ENCODE data around the gene WDR64.

The WDR64 gene

GRCh38 chr1:241614144-241614543, 37.9 kb upstream of the WDR64 start:
- Histone ChIP-seq H3K27ac (ENCODE audit: low read length) (no peak overlapping the region), H3K4me3 (ENCODE audit: low read length in 2 of 2) (no peak overlapping the region), H3K36me3 (ENCODE audit: control insufficient read depth in 2 of 2, insufficient read depth in 2 of 2, low read length in 2 of 2) (no peaks in the 10 kb centered on the region), H3K4me1 (ENCODE audit: control insufficient read depth, insufficient read depth, low read length) (no peaks in the 10 kb centered on the region), H3K27me3 (ENCODE audit: control insufficient read depth in 1 of 2, insufficient read depth in 2 of 2, low read length in 2 of 2) (peaks cover 0 to 3% of the 10 kb centered on the region in 2 donors), H3K9ac (ENCODE audit: low read length in 2 of 2) (no peak overlapping the region), H3K9me3 (ENCODE audit: control insufficient read depth in 2 of 2, low read length in 2 of 2) (no peaks in the 10 kb centered on the region)

- H3K4me1 ChIP-seq (ENCODE audit: control insufficient read depth, insufficient read depth, low read length), result no peaks in the 10 kb centered on the region
- H3K9me3 ChIP-seq (ENCODE audit: control insufficient read depth in 2 of 2, low read length in 2 of 2), result no peaks in the 10 kb centered on the region
- no peak overlapping the region for H3K9ac ChIP-seq (ENCODE audit: low read length in 2 of 2)
Measured at GRCh38 chr1:241614572-241614971, 37.5 kb upstream of the WDR64 start.

GRCh38 chr1:241615043-241615974, 36.8 kb upstream of the WDR64 start:
- Histone ChIP-seq H3K27me3 (ENCODE audit: control insufficient read depth in 1 of 2, insufficient read depth in 2 of 2, low read length in 2 of 2) (peaks cover 0 to 3% of the 10 kb centered on the region in 2 donors), H3K36me3 (ENCODE audit: control insufficient read depth in 2 of 2, insufficient read depth in 2 of 2, low read length in 2 of 2) (no peaks in the 10 kb centered on the region), H3K9ac (ENCODE audit: low read length in 2 of 2) (no peak overlapping the region), H3K4me3 (ENCODE audit: low read length in 2 of 2) (no peak overlapping the region), H3K4me1 (ENCODE audit: control insufficient read depth, insufficient read depth, low read length) (no peaks in the 10 kb centered on the region), H3K9me3 (ENCODE audit: control insufficient read depth in 2 of 2, low read length in 2 of 2) (no peaks in the 10 kb centered on the region), H3K27ac (ENCODE audit: low read length) (no peak overlapping the region)

More at GRCh38 chr1:241614572-241614971, 37.5 kb upstream of the WDR64 start:
- Histone ChIP-seq H3K36me3 (ENCODE audit: control insufficient read depth in 2 of 2, insufficient read depth in 2 of 2, low read length in 2 of 2) (no peaks in the 10 kb centered on the region), H3K27me3 (ENCODE audit: control insufficient read depth in 1 of 2, insufficient read depth in 2 of 2, low read length in 2 of 2) (peaks cover 0 to 3% of the 10 kb centered on the region in 2 donors), H3K4me3 (ENCODE audit: low read length in 2 of 2) (no peak overlapping the region), H3K27ac (ENCODE audit: low read length) (no peak overlapping the region)

GRCh38 chr1:241617426-241617825, 34.7 kb upstream of the WDR64 start:
- Histone ChIP-seq H3K36me3 (ENCODE audit: control insufficient read depth in 2 of 2, insufficient read depth in 2 of 2, low read length in 2 of 2) (no peaks in the 10 kb centered on the region), H3K4me3 (ENCODE audit: low read length in 2 of 2) (no peak overlapping the region), H3K9ac (ENCODE audit: low read length in 2 of 2) (no peak overlapping the region), H3K27ac (ENCODE audit: low read length) (no peak overlapping the region), H3K4me1 (ENCODE audit: control insufficient read depth, insufficient read depth, low read length) (no peaks in the 10 kb centered on the region), H3K27me3 (ENCODE audit: control insufficient read depth in 1 of 2, insufficient read depth in 2 of 2, low read length in 2 of 2) (peaks cover 0 to 3% of the 10 kb centered on the region in 2 donors), H3K9me3 (ENCODE audit: control insufficient read depth in 2 of 2, low read length in 2 of 2) (no peaks in the 10 kb centered on the region)

GRCh38 chr1:241622669-241623068, 29.4 kb upstream of the WDR64 start:
- no peaks in the 10 kb centered on the region for H3K4me1 ChIP-seq (ENCODE audit: control insufficient read depth, insufficient read depth, low read length)
- no peak overlapping the region for H3K27ac ChIP-seq (ENCODE audit: low read length)
- no peak overlapping the region for H3K9ac ChIP-seq (ENCODE audit: low read length in 2 of 2)
- no peaks in the 10 kb centered on the region for H3K9me3 ChIP-seq (ENCODE audit: control insufficient read depth in 2 of 2, low read length in 2 of 2)
- no peaks in the 10 kb centered on the region for H3K36me3 ChIP-seq (ENCODE audit: control insufficient read depth in 2 of 2, insufficient read depth in 2 of 2, low read length in 2 of 2)
- H3K4me3 ChIP-seq (ENCODE audit: low read length in 2 of 2), result no peak overlapping the region
- no peaks in the 10 kb centered on the region for H3K27me3 ChIP-seq (ENCODE audit: control insufficient read depth in 1 of 2, insufficient read depth in 2 of 2, low read length in 2 of 2)

- H3K4me1 ChIP-seq (ENCODE audit: control insufficient read depth, insufficient read depth, low read length), result no peaks in the 10 kb centered on the region
- H3K36me3 ChIP-seq (ENCODE audit: control insufficient read depth in 2 of 2, insufficient read depth in 2 of 2, low read length in 2 of 2), result no peaks in the 10 kb centered on the region
- no peak overlapping the region for H3K27ac ChIP-seq (ENCODE audit: low read length)
- no peak overlapping the region for H3K4me3 ChIP-seq (ENCODE audit: low read length in 2 of 2)
- no peak overlapping the region for H3K9ac ChIP-seq (ENCODE audit: low read length in 2 of 2)
- no peaks in the 10 kb centered on the region for H3K9me3 ChIP-seq (ENCODE audit: control insufficient read depth in 2 of 2, low read length in 2 of 2)
- H3K27me3 ChIP-seq (ENCODE audit: control insufficient read depth in 1 of 2, insufficient read depth in 2 of 2, low read length in 2 of 2), result no peaks in the 10 kb centered on the region
Measured at GRCh38 chr1:241624935-241625334, 27.1 kb upstream of the WDR64 start.

GRCh38 chr1:241627453-241628259, 24.4 kb upstream of the WDR64 start:
- H3K9ac ChIP-seq (ENCODE audit: low read length in 2 of 2), result no peak overlapping the region
- H3K4me3 ChIP-seq (ENCODE audit: low read length in 2 of 2), result no peak overlapping the region
- no peaks in the 10 kb centered on the region for H3K4me1 ChIP-seq (ENCODE audit: control insufficient read depth, insufficient read depth, low read length)
- no peaks in the 10 kb centered on the region for H3K9me3 ChIP-seq (ENCODE audit: control insufficient read depth in 2 of 2, low read length in 2 of 2)
- H3K27me3 ChIP-seq (ENCODE audit: control insufficient read depth in 1 of 2, insufficient read depth in 2 of 2, low read length in 2 of 2), result no peaks in the 10 kb centered on the region
- no peaks in the 10 kb centered on the region for H3K36me3 ChIP-seq (ENCODE audit: control insufficient read depth in 2 of 2, insufficient read depth in 2 of 2, low read length in 2 of 2)
- H3K27ac ChIP-seq (ENCODE audit: low read length), result no peak overlapping the region

- Histone ChIP-seq H3K9ac (ENCODE audit: low read length in 2 of 2) (no peak overlapping the region), H3K36me3 (ENCODE audit: control insufficient read depth in 2 of 2, insufficient read depth in 2 of 2, low read length in 2 of 2) (no peaks in the 10 kb centered on the region), H3K27ac (ENCODE audit: low read length) (no peak overlapping the region), H3K4me1 (ENCODE audit: control insufficient read depth, insufficient read depth, low read length) (no peaks in the 10 kb centered on the region), H3K9me3 (ENCODE audit: control insufficient read depth in 2 of 2, low read length in 2 of 2) (no peaks in the 10 kb centered on the region), H3K4me3 (ENCODE audit: low read length in 2 of 2) (no peak overlapping the region), H3K27me3 (ENCODE audit: control insufficient read depth in 1 of 2, insufficient read depth in 2 of 2, low read length in 2 of 2) (no peaks in the 10 kb centered on the region)
Measured at GRCh38 chr1:241630005-241630404, 22.1 kb upstream of the WDR64 start.

GRCh38 chr1:241630476-241630875, 21.6 kb upstream of the WDR64 start:
- H3K36me3 ChIP-seq (ENCODE audit: control insufficient read depth in 2 of 2, insufficient read depth in 2 of 2, low read length in 2 of 2), result no peaks in the 10 kb centered on the region

GRCh38 chr1:241630899-241631298, 21.2 kb upstream of the WDR64 start:
- Histone ChIP-seq H3K4me3 (ENCODE audit: low read length in 2 of 2) (no peak overlapping the region), H3K9ac (ENCODE audit: low read length in 2 of 2) (no peak overlapping the region), H3K27me3 (ENCODE audit: control insufficient read depth in 1 of 2, insufficient read depth in 2 of 2, low read length in 2 of 2) (no peaks in the 10 kb centered on the region), H3K9me3 (ENCODE audit: control insufficient read depth in 2 of 2, low read length in 2 of 2) (no peaks in the 10 kb centered on the region), H3K4me1 (ENCODE audit: control insufficient read depth, insufficient read depth, low read length) (no peaks in the 10 kb centered on the region), H3K27ac (ENCODE audit: low read length) (no peak overlapping the region), H3K36me3 (ENCODE audit: control insufficient read depth in 2 of 2, insufficient read depth in 2 of 2, low read length in 2 of 2) (no peaks in the 10 kb centered on the region)

More at GRCh38 chr1:241630476-241630875, 21.6 kb upstream of the WDR64 start:
- no peaks in the 10 kb centered on the region for H3K9me3 ChIP-seq (ENCODE audit: control insufficient read depth in 2 of 2, low read length in 2 of 2)
- no peaks in the 10 kb centered on the region for H3K4me1 ChIP-seq (ENCODE audit: control insufficient read depth, insufficient read depth, low read length)
- H3K27me3 ChIP-seq (ENCODE audit: control insufficient read depth in 1 of 2, insufficient read depth in 2 of 2, low read length in 2 of 2), result no peaks in the 10 kb centered on the region
- no peak overlapping the region for H3K4me3 ChIP-seq (ENCODE audit: low read length in 2 of 2)
- no peak overlapping the region for H3K27ac ChIP-seq (ENCODE audit: low read length)
- H3K9ac ChIP-seq (ENCODE audit: low read length in 2 of 2), result no peak overlapping the region
